Esophagus squamous epithelium (tissue), 5 donors: ENCODE results near the gene POLR1B. TPM values are rescaled to one million over a fixed set of nuclear protein-coding genes. Genes with fewer than 3 reads are reported as not detected.
"Not testable (repeated sequence)": the region's sequence is repeated elsewhere in the genome, so short reads cannot be mapped to it uniquely, and the experiment has no call there.

Experiments used
- DNase-seq: peaks from one replicate; lab custom pipeline; 2025; lab: John Stamatoyannopoulos, UW
- H3K27ac ChIP-seq, 4 donors: fragments of 200-600 bp; sonication (generic); one replicate each; pipeline ENCODE4 v1.5.1; 2016 to 2019; ENCODE audit warnings: mild to moderate bottlenecking in 1 of 4
- H3K27me3 ChIP-seq, 4 donors: fragments of 200-600 bp; sonication (generic); 1 replicate in 3 of 4; 2 replicates in 1 of 4; pipeline versions ENCODE4 v1.5.1 to v1.6.0; 2017 to 2021; ENCODE audit warnings: antibody characterized with exemption in 1 of 4
- H3K36me3 ChIP-seq, 3 donors: fragments of 200-600 bp; sonication (generic); one replicate each; pipeline ENCODE4 v1.5.1; 2016 to 2019
- H3K4me1 ChIP-seq, 3 donors: fragments of 200-600 bp; sonication (generic); one replicate each; pipeline ENCODE4 v1.5.1; 2017 to 2019
- H3K4me3 ChIP-seq, 4 donors: fragments of 200-600 bp; sonication (generic); 1 replicate in 3 of 4; 2 replicates in 1 of 4; pipeline ENCODE4 v1.5.1; 2016 to 2019; ENCODE audit warnings: mild to moderate bottlenecking in 2 of 4, moderate library complexity in 1 of 4
- H3K9me3 ChIP-seq, 3 donors: fragments of 200-600 bp; sonication (generic); one replicate each; pipeline ENCODE4 v1.5.1; 2016 to 2019
- POLR2A ChIP-seq, 4 donors: fragments of 450-650 bp; IDR thresholded peaks; one replicate each; pipeline ENCODE4 v1.6.1; 2017; ENCODE audit warnings: antibody characterized with exemption in 4 of 4, mild to moderate bottlenecking in 4 of 4, moderate library complexity in 3 of 4
- WGBS, 2 donors: methylation state at CpG; one replicate each; pipeline ENCODE4 v1.1.5; 2018; 5-methylcytosine and 5-hydroxymethylcytosine counted together
- intact Hi-C: fragments of 100-400 bp; cut with DNase I; formaldehyde crosslinking; loops from one replicate; pipeline ENCODE4 v1.15.0; 2022
- total RNA-seq, 4 donors: library from RNA; depleted of rRNA; stranded (reverse); fragments of >200 nt; gene quantifications; one replicate each; pipeline ENCODE4 v1.1.0, GENCODE V29; 2016
- TF ChIP-seq, protein P1 (sequence below), 6 experiments: fragments of 450-650 bp in 4 of 6; fragments of 200-600 bp in 2 of 6; sonication (generic) in 2 of 6; IDR thresholded peaks; one replicate each; pipeline ENCODE4 v1.5.1; 2016 to 2019; ENCODE audit warnings: antibody characterized with exemption in 6 of 6, mild to moderate bottlenecking in 4 of 6, moderate library complexity in 4 of 6
- donor health status: DM: yes; HTN: yes; CAD: no.

POLR1B gene
- total RNA-seq, 4 donors from 2014 or later, result 16.7 to 31.3 (median 21.1) TPM

DNA sequence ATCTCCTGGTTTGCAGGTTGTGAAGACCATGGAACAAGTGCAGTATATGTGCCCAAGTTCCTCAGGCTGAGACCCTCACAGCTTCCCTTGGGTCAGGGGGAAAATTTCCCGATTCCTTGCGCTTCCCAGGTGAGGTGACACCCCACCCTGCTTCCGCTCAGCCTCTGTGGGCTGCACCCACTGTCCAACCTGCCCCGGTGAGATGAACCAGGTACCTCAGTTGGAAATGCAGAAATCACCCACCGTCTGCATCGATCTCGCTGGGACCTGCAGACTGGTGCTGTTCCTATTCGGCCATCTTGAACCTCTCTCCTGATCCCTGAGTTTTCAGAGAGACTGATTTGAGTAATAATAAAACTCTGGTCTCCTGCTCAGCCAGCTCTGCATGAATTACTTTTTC is 72.8 kb downstream of the POLR1B start:
- no peak for DNase-seq
- no peak overlapping the region for H3K27ac ChIP-seq
- TF ChIP-seq, protein P1, sequence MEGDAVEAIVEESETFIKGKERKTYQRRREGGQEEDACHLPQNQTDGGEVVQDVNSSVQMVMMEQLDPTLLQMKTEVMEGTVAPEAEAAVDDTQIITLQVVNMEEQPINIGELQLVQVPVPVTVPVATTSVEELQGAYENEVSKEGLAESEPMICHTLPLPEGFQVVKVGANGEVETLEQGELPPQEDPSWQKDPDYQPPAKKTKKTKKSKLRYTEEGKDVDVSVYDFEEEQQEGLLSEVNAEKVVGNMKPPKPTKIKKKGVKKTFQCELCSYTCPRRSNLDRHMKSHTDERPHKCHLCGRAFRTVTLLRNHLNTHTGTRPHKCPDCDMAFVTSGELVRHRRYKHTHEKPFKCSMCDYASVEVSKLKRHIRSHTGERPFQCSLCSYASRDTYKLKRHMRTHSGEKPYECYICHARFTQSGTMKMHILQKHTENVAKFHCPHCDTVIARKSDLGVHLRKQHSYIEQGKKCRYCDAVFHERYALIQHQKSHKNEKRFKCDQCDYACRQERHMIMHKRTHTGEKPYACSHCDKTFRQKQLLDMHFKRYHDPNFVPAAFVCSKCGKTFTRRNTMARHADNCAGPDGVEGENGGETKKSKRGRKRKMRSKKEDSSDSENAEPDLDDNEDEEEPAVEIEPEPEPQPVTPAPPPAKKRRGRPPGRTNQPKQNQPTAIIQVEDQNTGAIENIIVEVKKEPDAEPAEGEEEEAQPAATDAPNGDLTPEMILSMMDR (IDR thresholded peaks at IDR 0.05), result no peak
- no peak for TF ChIP-seq POLR2A (IDR thresholded peaks at IDR 0.05)
- WGBS, 2 donors, result 90 to 94% methylated on average over 8 of the region's 8 CpGs
- no peaks in the 10 kb centered on the region for H3K36me3 ChIP-seq
- no peaks in the 10 kb centered on the region for H3K4me1 ChIP-seq
- no peaks in the 10 kb centered on the region for H3K27me3 ChIP-seq
- H3K4me3 ChIP-seq, result no peak overlapping the region
- intact Hi-C loops, result no loop called here
- no peaks in the 10 kb centered on the region for H3K9me3 ChIP-seq

DNA sequence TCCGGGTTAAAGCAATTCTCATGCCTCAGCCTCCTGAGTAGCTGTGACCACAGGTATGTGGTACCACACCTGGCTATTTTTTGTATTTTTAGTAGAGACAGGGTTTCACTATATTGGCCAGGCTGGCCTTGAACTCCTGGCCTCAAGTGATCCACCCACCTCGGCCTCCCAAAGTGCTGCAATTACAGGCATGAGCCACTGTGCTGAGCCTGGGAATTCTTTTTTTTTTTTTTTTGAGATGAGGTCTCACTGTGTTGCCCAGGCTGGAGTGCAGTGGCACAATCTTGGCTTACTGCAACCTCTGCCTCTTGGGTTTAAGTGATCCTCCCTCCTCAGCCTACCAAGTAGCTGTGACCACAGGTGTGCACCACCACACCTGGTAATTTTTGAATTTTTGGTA is 73.5 kb downstream of the POLR1B start:
- not testable (repeated sequence) for H3K36me3 ChIP-seq, DNase-seq
- 92 to 94% methylated on average over 2 of the region's 2 CpGs for WGBS, 2 donors

DNA sequence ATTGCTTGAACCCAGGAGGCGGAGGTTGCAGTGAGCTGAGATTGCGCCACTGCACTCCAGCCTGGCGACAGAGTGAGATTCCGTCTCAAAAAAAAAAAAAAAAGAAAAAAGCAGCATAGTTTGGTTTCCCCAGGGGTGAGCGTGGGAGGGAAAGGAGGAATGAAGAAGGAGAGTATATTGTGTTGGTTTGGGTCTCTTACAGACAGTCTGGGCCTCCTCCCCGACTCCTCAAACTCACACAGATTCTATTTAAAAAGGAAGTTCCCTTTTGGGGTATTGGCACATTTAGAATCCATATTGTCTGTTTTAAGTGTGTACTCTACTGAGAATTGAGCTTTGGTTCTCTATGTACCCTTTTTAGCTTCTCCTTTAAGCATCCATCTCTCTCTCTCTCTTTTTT is 76.1 kb downstream of the POLR1B start:
- WGBS, 2 donors, result 83 to 87% methylated on average over 5 to 6 of the region's 6 CpGs
- no peak overlapping the region for H3K4me3 ChIP-seq
- no peak for DNase-seq
- H3K27ac ChIP-seq, result no peak overlapping the region
- H3K36me3 ChIP-seq, result no peaks in the 10 kb centered on the region
- intact Hi-C loops, result no loop called here
- no peaks in the 10 kb centered on the region for H3K27me3 ChIP-seq
- H3K4me1 ChIP-seq, result peaks cover 3 to 11% (median 5%) of the 10 kb centered on the region in 3 donors
- H3K9me3 ChIP-seq, result no peaks in the 10 kb centered on the region
- TF ChIP-seq, protein P1 (IDR thresholded peaks at IDR 0.05), result no peak
- TF ChIP-seq POLR2A (IDR thresholded peaks at IDR 0.05), result no peak

More for the DNA sequence above, 73.5 kb downstream of the POLR1B start:
- H3K4me1 ChIP-seq, intact Hi-C loops, H3K4me3 ChIP-seq, H3K27me3 ChIP-seq, H3K27ac ChIP-seq, H3K9me3 ChIP-seq: not testable (repeated sequence)

DNA sequence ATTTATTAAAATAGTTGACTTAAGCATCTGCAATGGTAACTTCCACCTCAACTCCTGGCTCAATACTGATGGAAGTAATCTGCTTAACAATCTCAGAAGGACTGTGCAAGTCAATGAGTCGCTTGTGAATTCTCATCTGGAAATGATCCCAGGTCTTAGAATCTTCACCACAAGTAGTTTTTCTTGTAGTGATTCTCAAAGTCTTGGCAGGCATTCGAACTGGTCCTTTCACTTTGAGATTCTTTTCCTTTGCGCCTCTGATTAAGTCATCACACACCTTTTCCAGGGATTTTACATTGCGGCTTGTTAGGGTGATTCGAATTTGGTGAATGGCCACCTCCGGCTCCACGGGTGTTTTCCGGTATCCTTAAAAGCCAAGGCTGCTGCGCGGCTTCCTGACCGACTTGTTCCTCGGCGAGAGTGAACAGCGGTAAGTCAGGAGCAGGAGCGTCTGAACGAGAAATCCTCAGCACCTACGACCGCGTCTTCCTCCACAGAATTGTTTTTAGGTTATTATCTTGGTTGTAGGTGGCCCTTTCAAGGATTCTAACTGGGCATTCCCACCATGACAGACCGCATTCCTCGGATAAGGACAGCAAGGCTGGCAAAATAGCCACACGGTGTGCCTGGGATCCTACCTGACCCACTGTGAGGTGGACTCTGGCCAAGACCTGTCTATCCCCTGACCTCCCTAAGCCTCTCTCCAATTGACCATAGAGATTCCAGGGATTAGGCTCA is 79.7 kb downstream of the POLR1B start:
- no peak for DNase-seq
- TF ChIP-seq, protein P1 (IDR thresholded peaks at IDR 0.05), result no peak
- TF ChIP-seq POLR2A (IDR thresholded peaks at IDR 0.05), result no peak
- Histone ChIP-seq H3K27me3 (no peaks in the 10 kb centered on the region), H3K4me1 (peaks cover 11 to 43% (median 31%) of the 10 kb centered on the region in 3 donors), H3K27ac (peak overlapping the region in 3 of 4 donors; percentile 43 to 67 (median 46)), H3K36me3 (no peaks in the 10 kb centered on the region), H3K9me3 (no peaks in the 10 kb centered on the region), H3K4me3 (peak overlapping the region in 1 of 4 donors; percentile 21)
- intact Hi-C loops, result no loop called here
- WGBS, 2 donors, result 73 to 80% methylated on average over 18 to 20 of the region's 22 CpGs

DNA sequence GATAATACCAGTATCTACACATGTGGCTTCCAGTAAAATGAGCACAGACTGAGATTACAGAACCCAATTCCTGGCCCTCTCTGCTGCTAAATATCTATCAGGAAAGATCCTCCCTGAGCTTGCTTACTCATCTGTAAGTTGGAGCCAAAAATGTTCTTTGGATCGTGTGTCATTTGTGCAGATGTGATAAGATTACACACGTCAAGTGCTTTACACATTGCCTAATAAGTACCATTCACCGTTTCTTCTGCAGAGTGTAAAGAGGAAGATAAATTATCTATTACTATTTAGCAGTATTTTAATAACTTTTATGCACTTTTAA is 80.2 kb downstream of the POLR1B start:
- no peak overlapping the region for H3K4me3 ChIP-seq
- H3K36me3 ChIP-seq, result no peaks in the 10 kb centered on the region
- TF ChIP-seq, protein P1 (IDR thresholded peaks at IDR 0.05), result no peak
- no peak for TF ChIP-seq POLR2A (IDR thresholded peaks at IDR 0.05)
- H3K27ac ChIP-seq, result peak overlapping the region in 3 of 4 donors; percentile 43 to 67 (median 46)
- WGBS, 2 donors, result 25% methylated on average over 3 of the region's 3 CpGs
- H3K27me3 ChIP-seq, result no peaks in the 10 kb centered on the region
- peaks cover 17 to 48% (median 35%) of the 10 kb centered on the region in 3 donors for H3K4me1 ChIP-seq
- intact Hi-C loops, result no loop called here
- no peak for DNase-seq
- no peaks in the 10 kb centered on the region for H3K9me3 ChIP-seq
